HEK293 (cell line): ENCODE data around the gene PRSS16.

ENCODE experiments used
- CTCF ChIP-seq: fragments of 450-650 bp; formaldehyde crosslinking; IDR thresholded peaks from 2 replicates; pipeline ENCODE4 v1.5.1; 2016; ENCODE audit warnings: missing biosample characterization, missing genetic modification characterization
- KLF7 ChIP-seq: fragments of 450-650 bp; formaldehyde crosslinking; IDR thresholded peaks from 2 replicates; pipeline ENCODE4 v1.5.1; 2016; ENCODE audit warnings: missing biosample characterization, missing genetic modification characterization, borderline replicate concordance
- WT1 ChIP-seq: fragments of 450-650 bp; formaldehyde crosslinking; IDR thresholded peaks from 2 replicates; pipeline ENCODE4 v1.5.1; 2016; ENCODE audit warnings: missing biosample characterization, missing genetic modification characterization
- YY1 ChIP-seq: fragments of 450-650 bp; formaldehyde crosslinking; IDR thresholded peaks from 2 replicates; pipeline ENCODE4 v1.5.1; 2018; ENCODE audit warnings: missing biosample characterization, missing genetic modification characterization
- ZNF132 ChIP-seq: fragments of 450-650 bp; formaldehyde crosslinking; IDR thresholded peaks from 2 replicates; pipeline ENCODE4 v1.5.1; 2017; ENCODE audit warnings: missing biosample characterization, missing genetic modification characterization, borderline replicate concordance
- ZNF2 ChIP-seq: fragments of 450-650 bp; formaldehyde crosslinking; IDR thresholded peaks from 2 replicates; pipeline ENCODE4 v1.5.1; 2016; ENCODE audit warnings: missing biosample characterization, missing genetic modification characterization
- ZNF501 ChIP-seq: fragments of 450-650 bp; formaldehyde crosslinking; IDR thresholded peaks from 2 replicates; pipeline ENCODE4 v1.5.1; 2016; ENCODE audit warnings: missing biosample characterization, missing genetic modification characterization
- ZNF530 ChIP-seq: fragments of 450-650 bp; formaldehyde crosslinking; IDR thresholded peaks from 2 replicates; pipeline ENCODE4 v1.5.1; 2016; ENCODE audit warnings: low read depth, missing biosample characterization, missing genetic modification characterization
- ZNF629 ChIP-seq: fragments of 450-650 bp; formaldehyde crosslinking; IDR thresholded peaks from 2 replicates; pipeline ENCODE4 v1.5.1; 2017; ENCODE audit warnings: missing biosample characterization, missing genetic modification characterization
- ZNF654 ChIP-seq: fragments of 450-650 bp; formaldehyde crosslinking; IDR thresholded peaks from 2 replicates; pipeline ENCODE4 v1.5.1; 2016; ENCODE audit warnings: low read depth, missing biosample characterization, missing genetic modification characterization
- ZNF843 ChIP-seq: fragments of 450-650 bp; formaldehyde crosslinking; IDR thresholded peaks from 2 replicates; pipeline ENCODE4 v1.5.1; 2016; ENCODE audit warnings: missing biosample characterization, missing genetic modification characterization
- TF ChIP-seq, protein P1 (sequence below): fragments of 450-650 bp; formaldehyde crosslinking; IDR thresholded peaks from 2 replicates; pipeline ENCODE4 v1.5.1; 2016; ENCODE audit warnings: missing biosample characterization, missing genetic modification characterization
- TF ChIP-seq, protein P2 (sequence below): fragments of 450-650 bp; formaldehyde crosslinking; conservative IDR thresholded peaks from 2 replicates; pipeline ENCODE4 v1.5.1; 2016; ENCODE audit warnings: low read depth, missing biosample characterization, missing genetic modification characterization
- TF ChIP-seq, protein P3 (sequence below): fragments of 450-650 bp; formaldehyde crosslinking; IDR thresholded peaks from 2 replicates; pipeline ENCODE4 v1.5.1; 2016; ENCODE audit warnings: missing biosample characterization, missing genetic modification characterization, borderline replicate concordance

- TF ChIP-seq ZNF843 (tag by site-specific recombination) (no peak), YY1 (tag by site-specific recombination) (no peak), CTCF (tag by site-specific recombination) (no peak), ZNF629 (tag by site-specific recombination) (no peak), ZNF654 (tag by site-specific recombination) (no peak), ZNF2 (tag by site-specific recombination) (no peak), KLF7 (tag by site-specific recombination) (no peak), ZNF501 (tag by site-specific recombination) (no peak), ZNF530 (tag by site-specific recombination) (no peak), ZNF132 (tag by site-specific recombination) (no peak), WT1 (tag by site-specific recombination) (no peak)
- TF ChIP-seq, protein P1, sequence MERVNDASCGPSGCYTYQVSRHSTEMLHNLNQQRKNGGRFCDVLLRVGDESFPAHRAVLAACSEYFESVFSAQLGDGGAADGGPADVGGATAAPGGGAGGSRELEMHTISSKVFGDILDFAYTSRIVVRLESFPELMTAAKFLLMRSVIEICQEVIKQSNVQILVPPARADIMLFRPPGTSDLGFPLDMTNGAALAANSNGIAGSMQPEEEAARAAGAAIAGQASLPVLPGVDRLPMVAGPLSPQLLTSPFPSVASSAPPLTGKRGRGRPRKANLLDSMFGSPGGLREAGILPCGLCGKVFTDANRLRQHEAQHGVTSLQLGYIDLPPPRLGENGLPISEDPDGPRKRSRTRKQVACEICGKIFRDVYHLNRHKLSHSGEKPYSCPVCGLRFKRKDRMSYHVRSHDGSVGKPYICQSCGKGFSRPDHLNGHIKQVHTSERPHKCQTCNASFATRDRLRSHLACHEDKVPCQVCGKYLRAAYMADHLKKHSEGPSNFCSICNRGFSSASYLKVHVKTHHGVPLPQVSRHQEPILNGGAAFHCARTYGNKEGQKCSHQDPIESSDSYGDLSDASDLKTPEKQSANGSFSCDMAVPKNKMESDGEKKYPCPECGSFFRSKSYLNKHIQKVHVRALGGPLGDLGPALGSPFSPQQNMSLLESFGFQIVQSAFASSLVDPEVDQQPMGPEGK (tag by site-specific recombination): no peak
- TF ChIP-seq, protein P2, sequence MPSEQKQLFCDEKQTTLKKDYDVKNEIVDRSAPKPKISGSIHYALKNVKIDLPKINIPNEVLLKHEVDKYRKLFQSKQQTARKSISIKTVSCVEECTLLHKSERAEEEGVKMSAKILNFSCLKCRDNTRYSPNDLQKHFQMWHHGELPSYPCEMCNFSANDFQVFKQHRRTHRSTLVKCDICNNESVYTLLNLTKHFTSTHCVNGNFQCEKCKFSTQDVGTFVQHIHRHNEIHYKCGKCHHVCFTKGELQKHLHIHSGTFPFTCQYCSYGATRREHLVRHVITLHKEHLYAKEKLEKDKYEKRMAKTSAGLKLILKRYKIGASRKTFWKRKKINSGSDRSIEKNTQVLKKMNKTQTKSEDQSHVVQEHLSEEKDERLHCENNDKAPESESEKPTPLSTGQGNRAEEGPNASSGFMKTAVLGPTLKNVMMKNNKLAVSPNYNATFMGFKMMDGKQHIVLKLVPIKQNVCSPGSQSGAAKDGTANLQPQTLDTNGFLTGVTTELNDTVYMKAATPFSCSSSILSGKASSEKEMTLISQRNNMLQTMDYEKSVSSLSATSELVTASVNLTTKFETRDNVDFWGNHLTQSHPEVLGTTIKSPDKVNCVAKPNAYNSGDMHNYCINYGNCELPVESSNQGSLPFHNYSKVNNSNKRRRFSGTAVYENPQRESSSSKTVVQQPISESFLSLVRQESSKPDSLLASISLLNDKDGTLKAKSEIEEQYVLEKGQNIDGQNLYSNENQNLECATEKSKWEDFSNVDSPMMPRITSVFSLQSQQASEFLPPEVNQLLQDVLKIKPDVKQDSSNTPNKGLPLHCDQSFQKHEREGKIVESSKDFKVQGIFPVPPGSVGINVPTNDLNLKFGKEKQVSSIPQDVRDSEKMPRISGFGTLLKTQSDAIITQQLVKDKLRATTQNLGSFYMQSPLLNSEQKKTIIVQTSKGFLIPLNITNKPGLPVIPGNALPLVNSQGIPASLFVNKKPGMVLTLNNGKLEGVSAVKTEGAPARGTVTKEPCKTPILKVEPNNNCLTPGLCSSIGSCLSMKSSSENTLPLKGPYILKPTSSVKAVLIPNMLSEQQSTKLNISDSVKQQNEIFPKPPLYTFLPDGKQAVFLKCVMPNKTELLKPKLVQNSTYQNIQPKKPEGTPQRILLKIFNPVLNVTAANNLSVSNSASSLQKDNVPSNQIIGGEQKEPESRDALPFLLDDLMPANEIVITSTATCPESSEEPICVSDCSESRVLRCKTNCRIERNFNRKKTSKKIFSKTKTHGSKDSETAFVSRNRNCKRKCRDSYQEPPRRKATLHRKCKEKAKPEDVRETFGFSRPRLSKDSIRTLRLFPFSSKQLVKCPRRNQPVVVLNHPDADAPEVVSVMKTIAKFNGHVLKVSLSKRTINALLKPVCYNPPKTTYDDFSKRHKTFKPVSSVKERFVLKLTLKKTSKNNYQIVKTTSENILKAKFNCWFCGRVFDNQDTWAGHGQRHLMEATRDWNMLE (tag by site-specific recombination): no peak
- TF ChIP-seq, protein P3, sequence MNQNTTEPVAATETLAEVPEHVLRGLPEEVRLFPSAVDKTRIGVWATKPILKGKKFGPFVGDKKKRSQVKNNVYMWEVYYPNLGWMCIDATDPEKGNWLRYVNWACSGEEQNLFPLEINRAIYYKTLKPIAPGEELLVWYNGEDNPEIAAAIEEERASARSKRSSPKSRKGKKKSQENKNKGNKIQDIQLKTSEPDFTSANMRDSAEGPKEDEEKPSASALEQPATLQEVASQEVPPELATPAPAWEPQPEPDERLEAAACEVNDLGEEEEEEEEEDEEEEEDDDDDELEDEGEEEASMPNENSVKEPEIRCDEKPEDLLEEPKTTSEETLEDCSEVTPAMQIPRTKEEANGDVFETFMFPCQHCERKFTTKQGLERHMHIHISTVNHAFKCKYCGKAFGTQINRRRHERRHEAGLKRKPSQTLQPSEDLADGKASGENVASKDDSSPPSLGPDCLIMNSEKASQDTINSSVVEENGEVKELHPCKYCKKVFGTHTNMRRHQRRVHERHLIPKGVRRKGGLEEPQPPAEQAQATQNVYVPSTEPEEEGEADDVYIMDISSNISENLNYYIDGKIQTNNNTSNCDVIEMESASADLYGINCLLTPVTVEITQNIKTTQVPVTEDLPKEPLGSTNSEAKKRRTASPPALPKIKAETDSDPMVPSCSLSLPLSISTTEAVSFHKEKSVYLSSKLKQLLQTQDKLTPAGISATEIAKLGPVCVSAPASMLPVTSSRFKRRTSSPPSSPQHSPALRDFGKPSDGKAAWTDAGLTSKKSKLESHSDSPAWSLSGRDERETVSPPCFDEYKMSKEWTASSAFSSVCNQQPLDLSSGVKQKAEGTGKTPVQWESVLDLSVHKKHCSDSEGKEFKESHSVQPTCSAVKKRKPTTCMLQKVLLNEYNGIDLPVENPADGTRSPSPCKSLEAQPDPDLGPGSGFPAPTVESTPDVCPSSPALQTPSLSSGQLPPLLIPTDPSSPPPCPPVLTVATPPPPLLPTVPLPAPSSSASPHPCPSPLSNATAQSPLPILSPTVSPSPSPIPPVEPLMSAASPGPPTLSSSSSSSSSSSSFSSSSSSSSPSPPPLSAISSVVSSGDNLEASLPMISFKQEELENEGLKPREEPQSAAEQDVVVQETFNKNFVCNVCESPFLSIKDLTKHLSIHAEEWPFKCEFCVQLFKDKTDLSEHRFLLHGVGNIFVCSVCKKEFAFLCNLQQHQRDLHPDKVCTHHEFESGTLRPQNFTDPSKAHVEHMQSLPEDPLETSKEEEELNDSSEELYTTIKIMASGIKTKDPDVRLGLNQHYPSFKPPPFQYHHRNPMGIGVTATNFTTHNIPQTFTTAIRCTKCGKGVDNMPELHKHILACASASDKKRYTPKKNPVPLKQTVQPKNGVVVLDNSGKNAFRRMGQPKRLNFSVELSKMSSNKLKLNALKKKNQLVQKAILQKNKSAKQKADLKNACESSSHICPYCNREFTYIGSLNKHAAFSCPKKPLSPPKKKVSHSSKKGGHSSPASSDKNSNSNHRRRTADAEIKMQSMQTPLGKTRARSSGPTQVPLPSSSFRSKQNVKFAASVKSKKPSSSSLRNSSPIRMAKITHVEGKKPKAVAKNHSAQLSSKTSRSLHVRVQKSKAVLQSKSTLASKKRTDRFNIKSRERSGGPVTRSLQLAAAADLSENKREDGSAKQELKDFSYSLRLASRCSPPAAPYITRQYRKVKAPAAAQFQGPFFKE: no peak
Observed at GRCh38 chr6:27209196-27209595, 38.3 kb upstream of the PRSS16 start.
